Measurements from ENCODE around the gene FBN1. TPM values are rescaled to one million over a fixed set of nuclear protein-coding genes. Genes with fewer than 3 reads are reported as not detected.

FBN1 gene
- total RNA-seq, 1 donor from 2014 or later, result 39.4 TPM

DNA sequence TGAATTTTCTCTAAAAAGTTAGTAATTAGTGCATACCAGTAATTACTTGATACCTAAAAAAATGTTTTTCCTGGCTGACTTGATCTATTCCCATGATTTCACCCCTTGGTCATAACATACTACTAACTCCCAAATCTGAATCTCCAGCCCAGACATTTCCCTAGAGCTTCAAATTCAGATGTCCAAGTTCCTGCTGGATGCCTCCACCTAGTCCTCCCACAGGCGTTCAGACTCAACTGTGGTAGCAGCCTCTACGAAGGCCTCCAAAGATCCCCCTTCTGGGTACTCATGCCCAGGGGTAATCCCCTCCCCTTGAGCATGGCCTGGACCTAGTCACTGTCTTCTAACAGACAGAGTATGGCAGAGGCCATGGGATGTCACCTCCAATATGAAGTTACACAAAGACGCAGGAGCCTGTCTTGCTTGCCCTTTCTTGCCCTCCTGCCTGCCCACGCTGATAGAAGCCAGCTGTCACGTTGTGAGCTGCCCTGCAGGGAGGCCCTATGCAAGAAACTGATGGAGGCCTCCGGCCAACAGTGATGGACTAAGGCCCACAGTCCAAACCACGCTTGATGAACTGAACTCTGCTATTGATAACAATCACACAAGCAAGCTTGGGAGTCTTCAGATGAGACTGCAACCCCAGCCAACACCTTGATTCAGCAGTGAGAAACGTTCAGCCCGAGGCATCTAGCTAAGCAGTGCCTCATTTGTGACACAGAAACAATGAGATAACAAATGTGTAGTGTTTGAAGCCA lies 8.6 kb upstream of the FBN1 start:
- DNase-seq, result peak; percentile 56
- intact Hi-C loops (cut with DNase I), result loop anchor here (10.0 kb wide), 1 partner anchor 71 kb away; no protein-coding TSS in a partner anchor
- ATAC-seq (ENCODE audit: poor library complexity), result peak; percentile 76

- ATAC-seq (ENCODE audit: poor library complexity) (peak; percentile 45), DNase-seq (no peak)
- intact Hi-C loops (cut with DNase I), result loop anchor here (10.0 kb wide), 1 partner anchor 72 kb away; no protein-coding TSS in a partner anchor
These were observed 7.7 kb upstream of the FBN1 start for GRCh38 chr15:48653216-48653615.

DNA sequence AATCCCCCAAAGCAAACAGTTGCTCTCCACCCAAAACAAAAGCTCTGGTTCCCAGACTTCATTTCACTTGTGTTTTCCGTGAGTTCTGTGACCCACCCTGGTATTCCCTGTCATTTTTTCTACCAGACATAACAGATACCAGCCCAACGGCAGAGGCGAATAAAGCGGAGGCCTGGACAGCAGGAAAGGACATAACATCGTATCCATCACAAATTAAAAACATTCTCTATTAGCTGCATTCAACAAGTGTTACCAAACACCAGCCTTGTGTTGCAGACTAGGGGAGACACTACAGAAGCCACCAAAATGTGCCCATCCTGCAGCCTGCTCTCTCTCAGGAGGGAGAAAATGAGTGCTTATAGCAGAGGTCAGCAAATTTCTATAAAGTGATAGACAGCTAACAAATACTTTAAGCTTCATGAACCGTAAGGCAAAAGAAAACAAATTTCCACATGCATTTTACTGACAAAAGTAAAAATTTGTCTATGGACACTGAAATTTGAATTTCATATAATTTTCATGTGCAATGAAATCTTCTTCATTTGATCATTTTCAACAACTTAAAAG lies 7.1 kb upstream of the FBN1 start:
- DNase-seq (no peak), ATAC-seq (ENCODE audit: poor library complexity) (no peak)
- intact Hi-C loops (cut with DNase I), result loop anchor here (10.0 kb wide), 1 partner anchor 72 kb away; no protein-coding TSS in a partner anchor

DNA sequence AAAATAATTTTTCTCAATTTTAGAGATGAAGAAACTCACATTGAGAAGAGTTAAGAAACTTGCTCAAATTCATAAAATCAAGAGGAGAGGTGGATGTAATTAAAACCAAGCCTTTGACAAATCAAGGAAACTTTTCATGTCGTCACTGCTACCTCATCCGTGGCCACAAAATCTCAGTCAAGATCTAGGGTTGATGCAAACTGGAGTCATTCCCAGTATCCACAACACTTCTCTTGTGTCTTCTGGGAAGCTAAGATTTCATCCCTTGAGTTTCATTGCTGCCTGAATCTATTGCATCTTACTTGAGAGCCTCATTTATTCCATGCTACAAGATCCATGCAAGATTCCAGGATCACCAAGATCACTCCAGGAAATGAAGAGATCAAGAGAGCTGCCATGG lies 5.4 kb upstream of the FBN1 start:
- ATAC-seq (ENCODE audit: poor library complexity), result no peak
- no peak for DNase-seq
- intact Hi-C loops (cut with DNase I), result loop anchor here (10.0 kb wide), 1 partner anchor 74 kb away; no protein-coding TSS in a partner anchor

DNA sequence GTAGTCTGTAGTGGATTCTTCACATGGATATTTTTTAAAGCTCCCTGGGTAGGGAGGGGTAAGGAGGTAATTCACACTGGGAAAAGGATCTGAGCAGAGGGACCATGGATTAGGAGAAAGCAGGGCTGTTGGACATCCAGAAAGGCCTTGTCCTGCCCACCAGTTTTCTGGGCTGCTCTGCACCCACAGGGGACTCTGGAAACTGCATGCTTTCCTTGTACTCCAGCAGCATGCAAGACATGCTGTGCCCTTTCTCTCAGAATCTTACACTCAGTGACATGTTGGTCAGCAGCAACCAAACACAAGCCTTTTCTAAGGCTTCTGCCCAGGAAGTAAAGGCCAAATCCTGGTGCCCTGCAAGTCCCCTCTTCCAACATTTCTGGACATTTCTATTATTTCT lies 2.5 kb upstream of the FBN1 start:
- ATAC-seq (ENCODE audit: poor library complexity), result no peak
- intact Hi-C loops (cut with DNase I), result loop anchor here (10.0 kb wide), 2 partner anchors 123 to 283 kb away; no protein-coding TSS in a partner anchor
- no peak for DNase-seq

GRCh38 chr15:48646331-48646730 lies 822 bp upstream of the FBN1 start:
- ATAC-seq (ENCODE audit: poor library complexity) (no peak), DNase-seq (no peak)
- intact Hi-C loops (cut with DNase I), result loop anchor here (10.0 kb wide), 2 partner anchors 122 to 282 kb away; no protein-coding TSS in a partner anchor

DNA sequence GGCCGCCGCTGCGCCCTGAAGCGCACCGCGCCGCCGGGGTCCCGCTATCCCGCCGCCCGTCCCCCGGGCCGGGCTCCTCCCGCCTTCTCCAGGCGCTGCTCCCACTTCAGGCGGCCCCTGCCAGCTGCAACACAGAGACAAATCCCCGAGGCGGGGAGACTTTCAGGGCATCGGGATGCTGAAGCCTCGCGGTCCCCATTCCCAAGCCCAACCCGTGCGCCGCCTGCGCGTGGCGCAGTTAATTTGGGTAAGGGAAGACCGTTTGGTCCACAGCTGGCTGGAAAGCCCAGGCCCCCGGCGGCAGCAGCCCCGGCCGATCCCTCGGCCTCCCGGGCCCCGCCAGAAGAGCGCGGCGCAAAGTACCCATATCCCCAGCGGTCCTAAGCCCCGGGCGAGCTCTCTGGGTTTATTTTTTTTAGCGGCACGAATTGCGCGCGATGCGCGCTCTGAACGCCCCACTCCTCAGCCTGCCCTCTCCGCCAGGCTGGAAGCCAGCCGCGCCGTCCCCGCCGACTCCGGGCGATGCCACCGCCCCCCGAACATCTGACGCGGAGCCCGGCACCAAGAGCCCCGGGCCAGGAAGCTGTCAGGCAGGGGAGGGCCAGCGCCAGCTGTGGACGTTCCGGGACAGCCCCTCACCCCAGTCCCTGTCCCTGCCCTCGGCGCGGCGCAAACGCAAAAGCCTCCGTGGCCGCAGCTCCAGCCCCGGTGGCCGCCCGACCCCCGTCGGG lies 517 bp downstream of the FBN1 start:
- DNase-seq, result peak; percentile 62
- peak; percentile 51 for ATAC-seq (ENCODE audit: poor library complexity)
- intact Hi-C loops (cut with DNase I), result loop anchor here (10.0 kb wide), 2 partner anchors 120 to 280 kb away; no protein-coding TSS in a partner anchor

DNA sequence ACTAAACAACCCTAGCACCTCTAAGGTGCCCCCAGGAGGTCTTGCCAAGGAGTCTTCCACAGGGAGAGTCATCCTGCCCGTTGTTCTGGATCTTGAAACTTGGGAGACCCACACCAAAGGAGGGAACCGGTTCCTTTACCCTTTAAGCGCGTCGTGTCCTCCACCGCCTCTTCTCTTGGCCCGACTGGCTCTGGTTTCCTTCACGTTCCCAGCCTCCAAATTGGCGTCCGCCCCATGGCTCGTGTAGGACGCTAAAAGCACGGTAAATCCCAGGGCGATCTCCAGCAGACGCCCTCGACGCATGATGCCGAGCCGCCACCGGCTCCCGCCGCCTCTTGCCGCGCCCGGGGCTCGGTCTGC lies 1.1 kb downstream of the FBN1 start:
- intact Hi-C loops (cut with DNase I), result loop anchor here (10.0 kb wide), 2 partner anchors 120 to 280 kb away; no protein-coding TSS in a partner anchor
- ATAC-seq (ENCODE audit: poor library complexity), result no peak
- peak; percentile 70 for DNase-seq

DNA sequence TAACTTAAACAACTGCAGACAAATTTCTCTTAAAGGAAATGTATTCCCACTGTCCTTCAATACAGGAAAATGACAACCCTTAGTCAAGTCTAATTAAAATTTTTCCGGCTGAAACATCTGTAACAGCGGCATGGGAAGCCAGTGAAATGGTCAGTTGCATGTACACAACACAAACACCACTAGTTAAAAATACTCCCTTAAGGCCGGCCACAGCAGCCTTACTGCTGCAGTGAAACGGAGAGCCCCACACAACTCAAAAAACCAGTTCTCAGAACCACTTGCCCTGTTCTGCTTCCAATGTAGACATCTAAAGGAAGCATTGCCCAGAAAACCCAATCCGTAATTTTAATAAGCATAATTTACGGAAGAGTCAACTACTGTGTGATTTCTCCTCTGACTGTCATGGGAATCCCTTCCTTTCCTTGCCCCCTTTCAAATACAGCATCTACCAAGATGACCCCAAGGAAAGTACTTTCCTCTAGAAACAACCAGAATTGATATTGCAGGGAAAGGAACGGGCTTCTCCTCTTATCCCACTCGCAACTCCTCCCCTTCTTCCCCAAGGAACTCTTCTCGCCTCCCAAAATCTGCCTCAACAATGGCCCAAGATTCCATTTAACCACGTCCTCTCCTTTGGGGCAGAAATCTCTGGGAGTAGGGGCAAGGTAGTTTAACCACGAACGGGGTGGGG lies 1.6 kb downstream of the FBN1 start:
- intact Hi-C loops (cut with DNase I), result loop anchor here (10.0 kb wide), 2 partner anchors 119 to 279 kb away; no protein-coding TSS in a partner anchor
- ATAC-seq (ENCODE audit: poor library complexity), result no peak

GRCh38 chr15:48643206-48643605 lies 2.3 kb downstream of the FBN1 start:
- no peak for ATAC-seq (ENCODE audit: poor library complexity)
- intact Hi-C loops (cut with DNase I), result loop anchor here (10.0 kb wide), 2 partner anchors 118 to 278 kb away; no protein-coding TSS in a partner anchor
- no peak for DNase-seq

More for the DNA sequence above, 1.6 kb downstream of the FBN1 start:
- DNase-seq, result no peak

DNA sequence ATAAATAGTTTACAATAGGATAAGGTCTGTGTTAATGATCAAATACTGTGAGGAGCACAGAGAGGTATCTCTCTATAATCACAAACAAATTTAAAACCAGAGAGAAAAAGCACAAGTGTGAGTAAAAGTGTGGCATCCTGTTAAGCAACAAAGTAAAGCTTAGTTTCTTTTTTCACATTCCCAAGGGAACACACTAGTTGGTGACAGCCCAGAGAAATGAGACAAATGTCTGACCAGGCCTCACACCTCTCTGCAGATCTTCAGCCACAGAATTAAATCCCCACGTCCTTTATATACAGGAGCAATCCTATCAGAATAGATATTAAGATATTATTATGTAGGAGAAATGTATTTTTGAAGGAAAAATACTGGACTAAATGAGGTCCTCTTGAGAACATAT lies 2.7 kb downstream of the FBN1 start:
- ATAC-seq (ENCODE audit: poor library complexity), result no peak
- DNase-seq, result no peak
- intact Hi-C loops (cut with DNase I), result loop anchor here (10.0 kb wide), 2 partner anchors 118 to 278 kb away; no protein-coding TSS in a partner anchor

- DNase-seq (no peak), ATAC-seq (ENCODE audit: poor library complexity) (no peak)
- intact Hi-C loops (cut with DNase I), result loop anchor here (10.0 kb wide), 2 partner anchors 117 to 277 kb away; no protein-coding TSS in a partner anchor
These were observed 4.1 kb downstream of the FBN1 start for GRCh38 chr15:48641416-48641815.

GRCh38 chr15:48638963-48639362 lies 6.5 kb downstream of the FBN1 start:
- DNase-seq, result no peak
- no peak for ATAC-seq (ENCODE audit: poor library complexity)
- intact Hi-C loops (cut with DNase I), result no loop called here

DNA sequence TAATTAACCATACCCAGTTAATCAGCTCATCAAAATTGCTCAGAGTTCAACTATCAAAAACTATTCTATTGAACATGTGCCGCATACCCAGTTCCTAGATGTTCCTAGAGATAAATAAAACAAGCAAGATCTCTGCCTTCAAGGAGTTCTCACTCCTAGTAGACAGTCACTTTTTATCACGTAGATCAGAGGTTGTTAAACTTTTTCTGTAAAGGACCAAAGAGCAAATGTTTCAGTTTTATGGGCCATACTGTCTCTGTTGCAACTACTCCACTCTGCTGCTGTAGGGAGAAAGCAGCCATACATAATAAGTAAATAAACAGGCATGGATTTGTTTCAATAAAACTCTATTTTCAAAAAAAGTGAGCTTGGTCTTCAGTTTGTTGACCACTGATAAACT lies 7.9 kb downstream of the FBN1 start:
- intact Hi-C loops (cut with DNase I), result no loop called here
- ATAC-seq (ENCODE audit: poor library complexity), result no peak
- no peak for DNase-seq

DNA sequence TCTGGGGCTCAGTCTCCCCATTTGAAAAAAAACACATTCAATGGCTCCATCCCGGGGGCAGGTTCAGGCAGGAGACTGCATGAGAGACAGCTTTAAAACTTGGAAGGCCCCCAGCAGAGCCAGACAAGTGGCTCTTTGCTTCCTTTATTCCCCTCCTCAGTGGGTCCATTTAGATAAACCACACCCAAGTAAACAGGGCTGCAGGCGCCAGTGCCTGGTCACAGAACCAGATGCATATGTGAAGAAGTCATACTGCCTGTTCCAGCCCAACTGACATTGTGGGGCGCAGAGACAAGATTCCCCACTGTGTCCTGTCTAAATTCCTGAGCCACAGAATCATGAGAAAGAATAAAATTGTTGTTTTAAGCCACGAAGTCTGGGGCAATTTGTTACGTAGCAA lies 9.0 kb downstream of the FBN1 start:
- ATAC-seq (ENCODE audit: poor library complexity) (no peak), DNase-seq (peak; percentile 41)
- intact Hi-C loops (cut with DNase I), result no loop called here

DNA sequence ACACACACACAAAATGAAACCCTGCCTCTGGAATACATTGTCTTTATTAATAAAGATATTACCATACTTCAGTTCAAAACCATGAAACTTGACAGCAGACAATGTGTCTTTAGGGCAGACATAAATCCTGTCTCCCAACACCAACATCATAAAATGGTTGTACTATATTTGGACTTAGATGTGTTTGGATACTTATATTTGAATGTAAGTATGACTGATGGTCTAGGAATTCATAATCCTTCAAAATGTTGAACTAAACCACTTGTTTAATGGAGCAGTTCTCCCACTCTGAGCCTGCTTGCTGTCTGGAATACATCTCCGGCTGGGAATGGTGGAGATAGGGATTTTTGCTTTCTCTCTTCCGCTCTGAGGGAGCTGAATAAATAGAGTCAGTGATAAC lies 10.6 kb downstream of the FBN1 start:
- no peak for DNase-seq
- ATAC-seq (ENCODE audit: poor library complexity), result no peak
- intact Hi-C loops (cut with DNase I), result no loop called here

DNA sequence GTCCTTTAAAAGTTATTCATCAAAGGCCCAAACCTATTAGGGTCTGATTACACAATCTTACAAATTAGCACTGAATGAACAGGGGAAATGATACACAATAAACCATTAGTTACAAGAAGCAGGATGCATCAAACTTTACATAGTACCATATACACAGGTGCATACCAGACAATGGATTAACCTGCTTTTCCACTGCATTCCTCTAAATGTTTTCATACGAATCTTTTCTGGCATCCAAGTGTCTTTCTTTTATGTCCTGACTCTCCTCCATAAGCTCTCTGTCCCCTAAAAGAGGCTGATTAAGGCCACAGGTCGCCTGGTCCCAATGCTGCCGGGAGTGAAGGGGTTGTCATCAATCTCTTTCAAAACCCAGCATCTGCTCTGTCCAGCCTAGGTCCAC lies 11.4 kb downstream of the FBN1 start:
- DNase-seq (no peak), ATAC-seq (ENCODE audit: poor library complexity) (no peak)
- intact Hi-C loops (cut with DNase I), result no loop called here

DNA sequence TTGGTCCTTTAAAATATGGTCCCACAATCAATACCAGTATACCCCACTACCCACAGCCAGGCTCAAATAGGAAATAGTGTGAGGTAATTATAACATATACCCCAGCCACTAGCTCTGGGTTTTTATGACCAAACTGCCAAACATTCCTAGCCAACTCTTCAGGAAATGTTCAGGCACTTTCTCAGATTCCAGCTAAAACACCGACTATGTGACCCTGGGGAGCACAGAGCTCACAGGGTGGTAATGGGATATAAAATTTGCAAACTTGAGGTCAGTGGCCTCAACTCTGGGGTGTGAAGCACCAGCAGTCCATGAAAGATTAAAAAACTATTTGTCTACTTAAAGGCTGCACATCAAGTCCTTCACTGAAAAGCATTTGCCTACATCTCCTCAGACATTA lies 12.9 kb downstream of the FBN1 start:
- DNase-seq (no peak), ATAC-seq (ENCODE audit: poor library complexity) (no peak)
- intact Hi-C loops (cut with DNase I), result no loop called here

Data from Right ventricle myocardium superior (tissue), 1 donor.